Adipocyte (in vitro differentiated cells): ENCODE measurements around the gene KRTAP8-1.

Source experiments
- DNase-seq: peaks from one replicate; pipeline ENCODE4 v3.0.0-alpha.2; 2015; ENCODE audit warnings: low read depth
- H3K27me3 ChIP-seq: replicated peaks from 2 replicates; pipeline ENCODE4 v1.7.0; 2013; ENCODE audit warnings: mild to moderate bottlenecking, low read length, moderate library complexity; ENCODE audit not compliant: control insufficient read depth, insufficient read depth
- H3K36me3 ChIP-seq: 2 replicates; pipeline ENCODE4 v1.7.0; 2013; ENCODE audit warnings: low read length, mild to moderate bottlenecking, moderate library complexity; ENCODE audit not compliant: control insufficient read depth, insufficient read depth, severe bottlenecking
- H3K4me1 ChIP-seq: 2 replicates; pipeline ENCODE4 v1.7.0; 2013; ENCODE audit warnings: mild to moderate bottlenecking, low read length, moderate library complexity; ENCODE audit not compliant: control insufficient read depth, insufficient read depth
- H3K4me3 ChIP-seq: 2 replicates; pipeline ENCODE4 v1.7.0; 2013; ENCODE audit warnings: mild to moderate bottlenecking, low read length, moderate library complexity
- H3K9ac ChIP-seq: 2 replicates; pipeline ENCODE4 v1.7.0; 2013; ENCODE audit warnings: mild to moderate bottlenecking, low read length, moderate library complexity
- H3K9me3 ChIP-seq: 2 replicates; pipeline ENCODE4 v1.7.0; 2013; ENCODE audit warnings: mild to moderate bottlenecking, low read length, moderate library complexity; ENCODE audit not compliant: control insufficient read depth

Gene KRTAP8-1, protein sequence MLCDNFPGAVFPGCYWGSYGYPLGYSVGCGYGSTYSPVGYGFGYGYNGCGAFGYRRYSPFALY

DNA sequence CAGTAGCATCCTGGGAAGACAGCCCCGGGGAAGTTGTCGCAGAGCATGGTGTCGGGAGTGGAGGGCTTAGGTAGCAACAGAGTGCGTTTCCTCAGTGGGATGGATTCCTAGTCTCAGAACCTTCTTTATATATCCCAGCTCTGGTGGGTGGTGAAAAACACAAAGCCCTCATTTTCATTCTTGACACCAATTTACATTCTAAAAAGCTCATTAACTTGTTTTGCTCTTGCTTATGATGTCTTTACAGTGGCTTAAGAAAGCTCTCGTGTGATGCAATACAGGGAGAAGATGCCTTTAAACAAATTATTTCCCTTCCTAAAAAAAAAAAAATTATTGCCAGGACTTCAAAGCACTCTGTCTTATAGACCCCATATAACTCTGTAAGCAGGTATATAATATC is at the start of gene KRTAP8-1:
Gene KRTAP8-1 (minus strand): TSS at position 101 of the 400 bp plus-strand sequence. CDS start 54 bp downstream, at position 47.
- H3K4me3 ChIP-seq: no peak within 1 kb of the TSS
- H3K4me1 ChIP-seq: no peaks in the 10 kb centered on the region
- no peaks in the 10 kb centered on the region for H3K36me3 ChIP-seq
- no peak within 1 kb of the TSS for H3K9ac ChIP-seq
- H3K27me3 ChIP-seq: no peaks in the 10 kb centered on the region
- DNase-seq: no peak
- H3K9me3 ChIP-seq: no peaks in the 10 kb centered on the region

DNA sequence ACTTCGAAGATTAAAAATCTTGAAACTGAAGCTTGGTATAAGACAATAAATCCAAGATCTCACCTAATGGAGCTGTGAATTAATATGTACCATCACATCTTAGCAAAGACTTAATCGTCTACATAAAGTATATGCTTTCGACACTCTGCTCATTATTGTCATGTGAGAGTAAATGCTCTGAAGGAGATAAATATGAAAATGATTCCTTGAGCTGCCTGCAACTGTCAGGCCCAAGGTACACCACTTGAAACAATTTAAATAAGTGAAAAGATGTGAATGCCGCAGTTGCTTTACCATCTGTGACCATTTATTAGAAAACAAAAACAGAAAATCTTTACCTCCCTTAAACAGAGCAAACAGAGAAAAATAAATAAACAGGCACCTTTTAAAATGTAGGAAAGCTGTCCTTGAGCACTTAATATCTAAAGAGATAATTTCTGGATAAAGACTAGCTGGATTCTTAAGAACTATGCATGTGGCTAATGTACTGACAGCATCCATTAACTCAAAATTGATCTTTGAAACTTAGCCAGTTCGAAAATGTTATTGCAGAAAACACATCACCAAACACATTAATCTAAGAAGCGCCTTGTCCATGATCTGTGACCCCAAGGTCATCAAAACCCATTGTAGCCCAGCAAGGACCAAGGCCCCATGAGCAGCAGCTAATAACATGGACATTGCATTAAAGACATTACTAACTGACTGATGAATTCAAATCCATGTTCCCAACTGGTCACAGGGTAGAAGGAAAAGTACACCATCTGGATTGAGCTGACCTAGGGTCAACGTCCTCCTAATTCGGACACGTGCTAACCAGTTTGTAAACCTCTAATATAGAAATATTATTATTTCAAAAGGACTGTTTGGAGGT is 34.8 kb upstream of the KRTAP8-1 start:
- no peaks in the 10 kb centered on the region for H3K27me3 ChIP-seq
- no peak overlapping the region for H3K9ac ChIP-seq
- no peaks in the 10 kb centered on the region for H3K9me3 ChIP-seq
- no peak overlapping the region for H3K4me3 ChIP-seq
- no peaks in the 10 kb centered on the region for H3K4me1 ChIP-seq
- no peak for DNase-seq
- H3K36me3 ChIP-seq: no peaks in the 10 kb centered on the region

- Histone ChIP-seq H3K27me3 (no peaks in the 10 kb centered on the region), H3K9ac (no peak overlapping the region), H3K36me3 (no peaks in the 10 kb centered on the region), H3K4me1 (no peaks in the 10 kb centered on the region), H3K4me3 (no peak overlapping the region), H3K9me3 (no peaks in the 10 kb centered on the region)
- DNase-seq: no peak
Observed at GRCh38 chr21:30842990-30843389, 29.9 kb upstream of the KRTAP8-1 start.

- no peaks in the 10 kb centered on the region for H3K27me3 ChIP-seq
- H3K9ac ChIP-seq: no peak overlapping the region
- no peaks in the 10 kb centered on the region for H3K4me1 ChIP-seq
- H3K36me3 ChIP-seq: no peaks in the 10 kb centered on the region
- H3K9me3 ChIP-seq: no peaks in the 10 kb centered on the region
- DNase-seq: peak; percentile 10
- no peak overlapping the region for H3K4me3 ChIP-seq
Observed at GRCh38 chr21:30839304-30839703, 26.2 kb upstream of the KRTAP8-1 start.

DNA sequence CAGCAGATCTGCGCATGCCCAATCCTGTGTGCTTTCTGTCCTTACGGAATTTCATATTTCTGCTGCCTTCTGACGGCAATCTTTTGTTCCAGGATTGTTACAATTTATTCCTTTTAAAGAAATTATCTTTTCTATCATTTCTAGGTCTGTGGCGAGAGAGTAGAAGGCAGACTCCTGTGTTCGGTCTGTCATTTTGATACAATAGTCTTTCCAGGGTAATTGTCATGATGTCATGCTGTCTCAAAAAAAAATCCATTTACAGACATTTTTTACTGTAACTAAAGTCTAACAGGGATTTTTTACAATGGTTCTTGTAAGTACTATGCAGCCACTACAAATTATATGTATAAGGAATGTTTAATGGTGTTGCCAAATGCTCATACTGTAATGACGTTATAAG is 25.5 kb upstream of the KRTAP8-1 start:
- H3K27me3 ChIP-seq: no peaks in the 10 kb centered on the region
- DNase-seq: no peak
- H3K4me1 ChIP-seq: no peaks in the 10 kb centered on the region
- no peak overlapping the region for H3K4me3 ChIP-seq
- H3K9ac ChIP-seq: no peak overlapping the region
- H3K36me3 ChIP-seq: no peaks in the 10 kb centered on the region
- H3K9me3 ChIP-seq: no peaks in the 10 kb centered on the region

- Histone ChIP-seq H3K36me3 (no peaks in the 10 kb centered on the region), H3K4me1 (no peaks in the 10 kb centered on the region), H3K9me3 (peaks cover 7% of the 10 kb centered on the region), H3K27me3 (no peaks in the 10 kb centered on the region), H3K4me3 (no peak overlapping the region), H3K9ac (no peak overlapping the region)
- DNase-seq: no peak
Observed at GRCh38 chr21:30831194-30831765, 18.2 kb upstream of the KRTAP8-1 start.

DNA sequence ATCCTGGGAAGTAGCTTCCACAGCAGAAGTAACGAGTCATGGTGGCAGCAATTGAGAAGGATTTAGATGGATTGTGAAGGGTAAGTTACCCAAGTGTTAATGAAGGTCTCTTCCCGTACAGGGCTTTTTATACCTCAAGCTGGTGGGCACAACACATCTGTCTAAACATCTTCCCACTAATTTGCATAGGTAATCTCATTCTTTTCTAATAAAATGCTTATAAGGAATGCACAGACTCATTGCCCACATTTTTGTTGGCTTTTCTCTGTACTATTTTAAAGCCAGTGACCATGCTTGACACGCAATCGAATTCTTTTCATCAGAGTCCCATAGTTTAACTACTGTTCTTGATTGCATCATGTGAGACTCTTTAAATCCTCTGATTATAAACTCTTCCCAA is 16.6 kb upstream of the KRTAP8-1 start, which contains the start of gene KRTAP7-1:
Gene KRTAP7-1 (minus strand): TSS at position 101 of the 400 bp plus-strand sequence. CDS start 61 bp downstream, at position 40.
- DNase-seq: no peak
- H3K4me3 ChIP-seq: no peak within 1 kb of the TSS

DNA sequence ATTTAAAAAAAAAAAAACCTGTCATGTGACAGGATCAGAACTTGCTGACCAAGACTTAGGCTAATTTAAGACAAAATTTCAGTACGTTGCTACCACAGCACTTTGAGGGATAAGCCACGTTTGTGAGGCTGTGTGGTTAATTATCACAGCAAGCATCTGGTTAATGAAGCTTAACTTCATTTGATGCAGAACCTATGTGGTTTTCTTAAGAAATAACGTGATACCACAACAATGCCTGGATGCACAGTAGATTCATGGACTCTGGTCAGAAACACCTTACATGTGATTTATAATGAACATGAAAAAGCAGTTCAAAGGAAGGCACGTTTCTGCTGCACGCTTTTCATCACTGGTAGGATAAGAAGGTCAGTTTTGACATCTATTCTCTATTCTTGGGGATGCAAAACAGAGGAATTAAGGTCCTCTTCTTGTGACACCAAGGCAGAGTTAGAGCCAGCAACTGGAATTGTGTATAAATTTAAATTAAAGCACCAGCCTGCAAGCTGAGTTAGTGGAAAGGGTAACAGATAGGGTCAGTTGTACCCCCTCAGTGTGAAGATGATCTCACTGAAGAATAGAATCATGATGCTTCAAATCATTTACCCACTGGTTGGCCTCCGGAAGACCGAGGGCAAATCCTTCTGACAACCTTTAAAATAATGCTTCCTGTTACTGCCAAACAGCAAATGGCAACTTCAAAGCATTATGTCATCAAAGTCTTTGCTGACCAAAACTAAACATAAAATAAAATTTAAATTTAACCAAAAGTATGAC is 6.0 kb upstream of the KRTAP8-1 start:
- H3K9me3 ChIP-seq: no peaks in the 10 kb centered on the region
- no peak overlapping the region for H3K4me3 ChIP-seq
- H3K4me1 ChIP-seq: no peaks in the 10 kb centered on the region
- no peak for DNase-seq
- H3K9ac ChIP-seq: no peak overlapping the region
- no peaks in the 10 kb centered on the region for H3K27me3 ChIP-seq
- H3K36me3 ChIP-seq: no peaks in the 10 kb centered on the region

More for the DNA sequence above, 16.6 kb upstream of the KRTAP8-1 start, which contains the start of gene KRTAP7-1:
- Histone ChIP-seq H3K27me3 (no peaks in the 10 kb centered on the region), H3K36me3 (no peaks in the 10 kb centered on the region), H3K4me1 (no peaks in the 10 kb centered on the region), H3K9ac (no peak within 1 kb of the TSS), H3K9me3 (peaks cover 7% of the 10 kb centered on the region)

DNA sequence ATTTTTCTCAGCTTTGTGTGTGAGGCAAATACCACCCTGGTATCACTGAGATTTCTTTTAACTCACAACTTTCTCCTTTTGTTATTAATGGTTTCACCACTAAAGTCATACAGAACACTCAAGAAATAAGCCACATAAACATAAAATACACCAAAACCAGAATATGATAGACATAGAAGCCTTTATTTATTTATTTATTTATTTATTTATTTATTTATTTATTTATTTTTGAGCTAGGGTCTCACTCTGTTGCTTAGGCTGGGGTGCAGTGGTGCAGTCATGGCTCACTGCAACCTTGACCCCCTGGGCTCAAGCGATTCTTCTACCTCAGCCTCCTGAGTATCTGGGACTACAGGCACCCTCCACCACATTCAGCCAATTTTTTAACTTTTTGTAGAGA is 12.5 kb downstream of the KRTAP8-1 start:
- H3K9me3 ChIP-seq: no peaks in the 10 kb centered on the region
- no peak overlapping the region for H3K9ac ChIP-seq
- no peaks in the 10 kb centered on the region for H3K36me3 ChIP-seq
- no peak overlapping the region for H3K4me3 ChIP-seq
- H3K4me1 ChIP-seq: no peaks in the 10 kb centered on the region
- DNase-seq: no peak
- no peaks in the 10 kb centered on the region for H3K27me3 ChIP-seq

- Histone ChIP-seq H3K9me3 (peaks cover 3% of the 10 kb centered on the region), H3K27me3 (no peaks in the 10 kb centered on the region), H3K4me3 (no peak overlapping the region), H3K4me1 (no peaks in the 10 kb centered on the region), H3K36me3 (no peaks in the 10 kb centered on the region), H3K9ac (no peak overlapping the region)
- no peak for DNase-seq
Observed at GRCh38 chr21:30793581-30794314, 19.3 kb downstream of the KRTAP8-1 start.
